ENCODE results near the gene SLC4A8. TPM values are rescaled to one million over a fixed set of nuclear protein-coding genes. Genes with fewer than 3 reads are reported as not detected.

The SLC4A8 gene
- total and polyA plus RNA-seq, 2 donors: 1.6 to 2.9 TPM

DNA sequence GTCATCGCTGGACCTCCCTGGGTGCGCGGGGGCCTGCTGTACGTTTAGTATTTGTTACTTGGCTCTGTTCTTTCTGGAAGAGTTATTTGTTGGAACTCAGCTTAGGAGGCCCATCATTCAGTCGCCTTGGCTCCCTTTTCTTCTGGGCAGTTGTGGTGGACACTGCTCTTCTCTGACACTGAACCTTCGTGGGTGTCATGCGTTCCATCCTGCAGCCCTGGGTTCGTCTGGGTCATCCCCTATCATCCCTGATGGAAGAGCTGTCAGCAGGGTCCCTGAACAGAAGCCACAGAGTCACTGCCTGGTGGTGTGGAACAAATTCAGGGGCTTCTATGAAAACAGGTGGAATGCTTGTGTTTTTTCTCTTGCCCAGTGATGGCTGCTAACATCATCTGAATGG is 113.5 kb downstream of the SLC4A8 start:
- Histone ChIP-seq H3K27ac (ENCODE audit: low read depth) (no peak overlapping the region), H3K4me1 (ENCODE audit: insufficient read depth) (no peaks in the 10 kb centered on the region), H3K36me3 (ENCODE audit: insufficient read depth) (no peaks in the 10 kb centered on the region), H3K4me3 (ENCODE audit: low read depth, low read length) (no peak overlapping the region)
- WGBS: 82% methylated on average over 8 of the region's 8 CpGs
- DNase-seq (ENCODE audit: extremely low spot score): no peak

DNA sequence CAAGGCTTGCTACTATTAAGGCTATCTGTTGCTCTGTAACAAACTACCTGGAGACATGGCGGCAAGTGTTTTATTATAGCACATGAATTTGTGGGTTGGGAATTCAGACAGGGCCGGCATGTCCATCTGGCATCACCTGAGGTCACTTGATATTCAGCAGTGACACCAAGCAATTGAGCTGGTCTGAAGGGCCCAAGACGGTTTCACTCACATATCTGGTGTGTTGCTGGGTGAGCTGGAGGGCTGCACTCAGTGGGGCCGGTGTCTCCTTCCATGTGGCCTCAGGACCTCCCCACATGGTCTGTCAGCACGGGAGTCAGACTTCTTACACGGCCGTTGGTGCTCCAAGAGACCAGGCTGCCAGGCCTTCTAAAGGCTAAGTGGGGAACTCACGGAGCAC is 114.0 kb downstream of the SLC4A8 start:
- Histone ChIP-seq H3K4me1 (ENCODE audit: insufficient read depth) (no peaks in the 10 kb centered on the region), H3K4me3 (ENCODE audit: low read depth, low read length) (no peak overlapping the region), H3K36me3 (ENCODE audit: insufficient read depth) (no peaks in the 10 kb centered on the region), H3K27ac (ENCODE audit: low read depth) (no peak overlapping the region)
- DNase-seq (ENCODE audit: extremely low spot score): no peak
- 76% methylated on average over 8 of the region's 8 CpGs for WGBS

DNA sequence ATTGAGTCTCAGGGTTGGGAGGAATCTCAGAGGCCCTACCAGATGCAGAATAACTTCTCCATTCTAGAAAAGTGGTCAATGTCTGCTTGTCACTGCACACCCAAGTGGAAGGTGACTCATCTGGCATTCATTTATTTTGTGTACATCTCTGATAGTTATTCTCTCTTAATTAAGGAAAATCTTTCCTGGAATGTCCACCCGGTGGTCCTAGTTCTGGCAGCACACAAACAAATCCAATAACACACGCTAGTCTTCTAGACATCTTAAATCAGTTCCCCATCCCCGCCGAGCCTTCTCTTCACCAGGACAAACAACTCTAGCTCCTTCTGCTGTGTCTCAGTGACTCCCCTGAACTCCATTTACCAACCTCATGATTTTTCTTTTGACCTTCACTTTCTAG is 116.4 kb downstream of the SLC4A8 start:
- Histone ChIP-seq H3K36me3 (ENCODE audit: insufficient read depth) (no peaks in the 10 kb centered on the region), H3K4me3 (ENCODE audit: low read depth, low read length) (no peak overlapping the region), H3K4me1 (ENCODE audit: insufficient read depth) (no peaks in the 10 kb centered on the region), H3K27ac (ENCODE audit: low read depth) (no peak overlapping the region)
- DNase-seq (ENCODE audit: extremely low spot score): no peak
- WGBS: 68% methylated on average over 4 of the region's 4 CpGs

DNA sequence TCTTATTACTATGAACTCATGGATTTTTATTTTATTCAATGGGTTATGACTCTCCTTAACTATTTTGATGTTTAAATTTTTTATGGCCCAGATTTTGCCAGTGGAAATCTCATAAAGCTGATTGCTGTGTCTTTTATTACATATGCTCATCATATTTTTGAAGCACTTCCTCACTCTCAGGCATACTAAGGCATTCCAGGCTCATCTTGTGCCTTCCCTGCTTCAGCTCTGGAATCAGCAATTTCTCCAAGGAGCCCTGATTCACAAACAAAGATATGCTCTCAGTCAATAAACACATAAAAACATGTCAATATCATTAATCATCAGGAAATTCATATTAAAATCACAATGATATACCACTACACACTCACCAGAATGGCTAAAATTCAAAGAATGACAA is 121.5 kb downstream of the SLC4A8 start:
- Histone ChIP-seq H3K4me1 (ENCODE audit: insufficient read depth) (no peaks in the 10 kb centered on the region), H3K4me3 (ENCODE audit: low read depth, low read length) (no peak overlapping the region), H3K27ac (ENCODE audit: low read depth) (no peak overlapping the region), H3K36me3 (ENCODE audit: insufficient read depth) (no peaks in the 10 kb centered on the region)
- DNase-seq (ENCODE audit: extremely low spot score): no peak

DNA sequence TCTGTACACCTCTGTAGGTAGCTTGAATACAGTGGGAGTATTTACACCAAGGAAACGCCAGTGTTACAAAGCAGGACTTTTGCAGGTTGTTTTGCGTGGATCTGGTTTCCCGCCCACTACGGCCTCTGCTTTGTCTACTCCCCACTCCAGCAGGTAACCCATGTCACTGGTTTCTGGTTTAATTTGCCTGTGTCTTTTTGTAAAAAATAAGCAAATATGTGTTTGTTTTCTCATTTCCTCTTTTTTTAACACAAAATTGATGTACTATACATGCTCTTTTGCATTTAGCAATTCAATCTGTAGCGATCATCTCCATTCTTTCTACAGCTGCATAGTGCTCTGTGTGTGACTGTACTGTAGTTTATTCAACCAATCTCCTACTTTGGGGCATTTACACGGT is 123.0 kb downstream of the SLC4A8 start:
- 79% methylated on average over 6 of the region's 6 CpGs for WGBS
- no peak for DNase-seq (ENCODE audit: extremely low spot score)
- Histone ChIP-seq H3K36me3 (ENCODE audit: insufficient read depth) (no peaks in the 10 kb centered on the region), H3K4me3 (ENCODE audit: low read depth, low read length) (no peak overlapping the region), H3K4me1 (ENCODE audit: insufficient read depth) (no peaks in the 10 kb centered on the region), H3K27ac (ENCODE audit: low read depth) (no peak overlapping the region)

DNA sequence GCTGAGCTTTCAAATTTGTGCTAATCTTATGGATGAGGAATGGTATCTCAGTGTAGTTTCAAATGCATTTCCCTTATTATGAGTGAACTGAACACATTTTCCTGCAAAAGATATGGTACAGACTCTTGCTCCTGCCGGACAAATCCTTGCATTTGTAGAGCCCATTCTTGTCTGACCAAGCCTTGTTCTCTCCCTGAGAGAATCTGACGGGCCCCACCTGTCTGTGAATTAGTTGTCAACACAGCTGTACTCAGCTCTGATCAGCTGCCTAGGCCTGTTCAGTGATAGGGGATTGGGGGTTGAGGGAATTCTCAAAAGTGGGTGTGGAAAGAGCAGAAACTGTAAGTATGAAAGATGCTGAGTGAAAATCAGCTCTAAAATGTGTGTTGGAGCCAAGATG is 123.6 kb downstream of the SLC4A8 start:
- 31% methylated on average over 2 of the region's 2 CpGs for WGBS
- H3K4me3 ChIP-seq (ENCODE audit: low read depth, low read length): no peak overlapping the region
- H3K27ac ChIP-seq (ENCODE audit: low read depth): no peak overlapping the region
- no peak for DNase-seq (ENCODE audit: extremely low spot score)
- no peaks in the 10 kb centered on the region for H3K36me3 ChIP-seq (ENCODE audit: insufficient read depth)
- no peaks in the 10 kb centered on the region for H3K4me1 ChIP-seq (ENCODE audit: insufficient read depth)

DNA sequence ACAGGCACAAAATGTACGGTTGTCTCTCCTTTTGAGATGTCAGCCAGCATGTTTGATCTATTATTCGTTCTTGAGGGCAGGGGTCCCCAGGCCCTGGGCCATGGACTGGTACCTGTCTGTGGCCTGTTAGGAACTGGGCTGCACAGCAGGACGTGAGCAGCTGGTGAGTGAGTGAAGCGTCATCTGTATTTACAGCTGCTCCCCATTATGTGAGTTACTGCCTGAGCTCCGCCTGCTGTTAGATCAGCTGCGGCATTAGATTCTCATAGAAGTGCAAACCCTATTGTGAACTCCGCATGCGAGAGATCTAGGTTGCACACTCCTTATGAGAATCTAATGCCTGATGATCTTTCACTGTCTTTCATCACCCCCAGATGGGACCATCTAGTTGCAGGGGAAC is 125.0 kb downstream of the SLC4A8 start:
- Histone ChIP-seq H3K36me3 (ENCODE audit: insufficient read depth) (no peaks in the 10 kb centered on the region), H3K4me3 (ENCODE audit: low read depth, low read length) (no peak overlapping the region), H3K4me1 (ENCODE audit: insufficient read depth) (no peaks in the 10 kb centered on the region), H3K27ac (ENCODE audit: low read depth) (no peak overlapping the region)
- no peak for DNase-seq (ENCODE audit: extremely low spot score)
- 73% methylated on average over 8 of the region's 8 CpGs for WGBS

Other genes with a start within 250 kb of the SLC4A8 start
- 4.3 TPM for gene POU6F1, start 206.8 kb upstream of the SLC4A8 start, total RNA-seq
- 10.6 TPM for gene POU6F1, start 206.8 kb upstream of the SLC4A8 start, polyA plus RNA-seq
- 89.1 TPM for gene DAZAP2, start 186.0 kb upstream of the SLC4A8 start, total RNA-seq
- gene DAZAP2, start 186.0 kb upstream of the SLC4A8 start, polyA plus RNA-seq: 487 TPM
- 13.4 TPM for gene SMAGP, start 154.4 kb upstream of the SLC4A8 start, total RNA-seq
- 10.0 TPM for gene SMAGP, start 154.4 kb upstream of the SLC4A8 start, polyA plus RNA-seq
- gene BIN2, start 100.7 kb upstream of the SLC4A8 start, total RNA-seq: 2.3 TPM
- gene BIN2, start 100.7 kb upstream of the SLC4A8 start, polyA plus RNA-seq: 3.4 TPM
- not detected for gene CELA1, start 78.2 kb upstream of the SLC4A8 start, total RNA-seq
- gene CELA1, start 78.2 kb upstream of the SLC4A8 start, polyA plus RNA-seq: not detected
- gene GALNT6, start 33.4 kb upstream of the SLC4A8 start, total RNA-seq: 1.1 TPM
- 2.0 TPM for gene GALNT6, start 33.4 kb upstream of the SLC4A8 start, polyA plus RNA-seq
- 2.6 TPM for gene SCN8A, start 166.4 kb downstream of the SLC4A8 start, total RNA-seq
- 0.23 TPM for gene SCN8A, start 166.4 kb downstream of the SLC4A8 start, polyA plus RNA-seq